ENCODE measurements around the gene ALB.
"Not testable (repeated sequence)": the region's sequence is repeated elsewhere in the genome, so short reads cannot be mapped to it uniquely, and the experiment has no call there.

ALB gene

DNA sequence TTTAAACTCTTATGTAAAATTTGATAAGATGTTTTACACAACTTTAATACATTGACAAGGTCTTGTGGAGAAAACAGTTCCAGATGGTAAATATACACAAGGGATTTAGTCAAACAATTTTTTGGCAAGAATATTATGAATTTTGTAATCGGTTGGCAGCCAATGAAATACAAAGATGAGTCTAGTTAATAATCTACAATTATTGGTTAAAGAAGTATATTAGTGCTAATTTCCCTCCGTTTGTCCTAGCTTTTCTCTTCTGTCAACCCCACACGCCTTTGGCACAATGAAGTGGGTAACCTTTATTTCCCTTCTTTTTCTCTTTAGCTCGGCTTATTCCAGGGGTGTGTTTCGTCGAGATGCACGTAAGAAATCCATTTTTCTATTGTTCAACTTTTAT is at the start of gene ALB:
Gene ALB (plus strand): TSS at position 246 of the 400 bp plus-strand sequence. CDS start 41 bp downstream, at position 287.
- no peaks in the 10 kb centered on the region for H3K9me3 Mint-ChIP-seq
- H3K4me1 Mint-ChIP-seq: no peaks in the 10 kb centered on the region
- H3K27me3 Mint-ChIP-seq (ENCODE audit: low read depth, poor library complexity): no peaks in the 10 kb centered on the region
- H3K27ac Mint-ChIP-seq: no peak within 1 kb of the TSS
- TF ChIP-seq, protein P1, sequence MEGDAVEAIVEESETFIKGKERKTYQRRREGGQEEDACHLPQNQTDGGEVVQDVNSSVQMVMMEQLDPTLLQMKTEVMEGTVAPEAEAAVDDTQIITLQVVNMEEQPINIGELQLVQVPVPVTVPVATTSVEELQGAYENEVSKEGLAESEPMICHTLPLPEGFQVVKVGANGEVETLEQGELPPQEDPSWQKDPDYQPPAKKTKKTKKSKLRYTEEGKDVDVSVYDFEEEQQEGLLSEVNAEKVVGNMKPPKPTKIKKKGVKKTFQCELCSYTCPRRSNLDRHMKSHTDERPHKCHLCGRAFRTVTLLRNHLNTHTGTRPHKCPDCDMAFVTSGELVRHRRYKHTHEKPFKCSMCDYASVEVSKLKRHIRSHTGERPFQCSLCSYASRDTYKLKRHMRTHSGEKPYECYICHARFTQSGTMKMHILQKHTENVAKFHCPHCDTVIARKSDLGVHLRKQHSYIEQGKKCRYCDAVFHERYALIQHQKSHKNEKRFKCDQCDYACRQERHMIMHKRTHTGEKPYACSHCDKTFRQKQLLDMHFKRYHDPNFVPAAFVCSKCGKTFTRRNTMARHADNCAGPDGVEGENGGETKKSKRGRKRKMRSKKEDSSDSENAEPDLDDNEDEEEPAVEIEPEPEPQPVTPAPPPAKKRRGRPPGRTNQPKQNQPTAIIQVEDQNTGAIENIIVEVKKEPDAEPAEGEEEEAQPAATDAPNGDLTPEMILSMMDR (IDR thresholded peaks at IDR 0.05): no peak
- DNase-seq: no peak
- no peaks in the 10 kb centered on the region for H3K36me3 Mint-ChIP-seq (ENCODE audit: low read depth)
- H3K4me3 Mint-ChIP-seq: no peak within 1 kb of the TSS

DNA sequence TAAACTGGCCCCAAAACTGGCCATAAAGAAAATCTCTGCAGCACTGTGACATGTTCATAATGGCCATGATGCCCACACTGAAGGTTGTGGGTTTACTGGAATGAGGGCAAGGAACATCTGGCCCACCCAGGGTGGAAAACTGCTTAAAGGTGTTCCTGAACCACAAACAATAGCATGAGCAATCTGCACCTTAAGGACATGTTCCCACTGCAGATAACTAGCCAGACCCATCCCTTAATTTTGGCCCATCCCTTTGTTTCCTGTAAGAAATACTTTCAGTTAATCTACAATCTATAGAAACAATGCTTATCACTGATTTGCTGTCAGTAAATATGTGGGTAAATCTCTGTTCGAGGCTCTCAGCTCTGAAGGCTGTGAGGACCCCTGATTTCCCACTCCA is 46.9 kb upstream of the ALB start:
- H3K4me3 Mint-ChIP-seq; H3K4me1 Mint-ChIP-seq; H3K27ac Mint-ChIP-seq; H3K27me3 Mint-ChIP-seq (ENCODE audit: low read depth, poor library complexity); H3K36me3 Mint-ChIP-seq (ENCODE audit: low read depth); DNase-seq: not testable (repeated sequence)
- H3K9me3 Mint-ChIP-seq: peaks cover 45% of the 10 kb centered on the region

DNA sequence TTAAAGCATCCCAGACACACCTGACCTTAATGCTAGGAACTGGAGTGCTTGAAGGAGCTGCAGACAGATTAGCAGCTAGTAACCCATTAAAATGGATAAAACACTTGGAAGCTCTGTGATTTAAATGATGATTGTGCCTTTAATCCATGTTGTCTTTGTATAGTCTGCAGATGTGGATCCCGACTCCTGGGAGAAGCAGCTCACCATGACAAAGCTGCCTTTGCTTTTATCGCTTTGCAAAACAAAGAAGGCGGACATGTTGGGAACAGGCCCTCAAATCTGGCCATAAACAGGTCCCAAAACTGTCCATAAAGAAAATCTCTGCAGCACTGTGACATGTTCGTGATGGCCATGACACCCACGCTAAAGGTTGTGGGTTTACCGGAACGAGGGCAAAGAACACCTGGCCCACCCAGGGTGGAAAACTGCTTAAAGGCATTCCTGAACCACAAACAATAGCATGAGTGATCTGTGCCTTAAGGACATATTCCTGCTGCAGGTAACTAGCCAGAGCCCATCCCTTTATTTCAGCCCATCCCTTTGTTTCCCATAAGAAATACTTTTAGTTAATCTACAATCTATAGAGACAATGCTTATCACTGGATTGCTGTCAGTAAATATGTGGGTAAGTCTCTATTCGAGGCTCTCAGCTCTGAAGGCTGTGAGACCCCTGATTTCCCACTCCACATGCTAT is 34.4 kb upstream of the ALB start:
- not testable (repeated sequence) for DNase-seq; H3K9me3 Mint-ChIP-seq; H3K4me1 Mint-ChIP-seq; H3K36me3 Mint-ChIP-seq (ENCODE audit: low read depth); H3K4me3 Mint-ChIP-seq; H3K27ac Mint-ChIP-seq; H3K27me3 Mint-ChIP-seq (ENCODE audit: low read depth, poor library complexity)

DNA sequence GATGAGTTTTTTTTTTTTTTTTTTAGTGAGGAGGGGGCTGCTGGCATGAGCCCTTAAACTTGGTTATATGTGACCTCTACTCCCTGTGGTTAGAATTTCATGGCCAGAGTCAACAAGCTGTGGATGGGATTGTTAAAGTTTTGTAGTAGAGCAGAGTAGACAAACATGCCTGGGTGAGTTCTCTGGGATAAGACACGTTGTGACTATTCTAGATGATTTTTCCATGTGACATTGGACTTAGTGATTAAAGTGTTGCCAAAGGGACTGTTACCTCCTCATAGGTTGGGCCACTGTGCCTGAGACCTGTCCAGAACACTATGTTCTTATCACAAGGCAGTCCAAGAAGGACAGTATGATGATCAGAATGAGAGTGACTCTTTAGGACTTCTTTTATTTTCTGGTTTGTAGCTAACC is 28.8 kb upstream of the ALB start:
- no peaks in the 10 kb centered on the region for H3K4me1 Mint-ChIP-seq
- H3K9me3 Mint-ChIP-seq: peaks cover 3% of the 10 kb centered on the region
- no peak overlapping the region for H3K4me3 Mint-ChIP-seq
- H3K27ac Mint-ChIP-seq: no peak overlapping the region
- TF ChIP-seq, protein P1 (IDR thresholded peaks at IDR 0.05): no peak
- H3K27me3 Mint-ChIP-seq (ENCODE audit: low read depth, poor library complexity): peaks cover 3% of the 10 kb centered on the region
- no peak for DNase-seq
- no peaks in the 10 kb centered on the region for H3K36me3 Mint-ChIP-seq (ENCODE audit: low read depth)

DNA sequence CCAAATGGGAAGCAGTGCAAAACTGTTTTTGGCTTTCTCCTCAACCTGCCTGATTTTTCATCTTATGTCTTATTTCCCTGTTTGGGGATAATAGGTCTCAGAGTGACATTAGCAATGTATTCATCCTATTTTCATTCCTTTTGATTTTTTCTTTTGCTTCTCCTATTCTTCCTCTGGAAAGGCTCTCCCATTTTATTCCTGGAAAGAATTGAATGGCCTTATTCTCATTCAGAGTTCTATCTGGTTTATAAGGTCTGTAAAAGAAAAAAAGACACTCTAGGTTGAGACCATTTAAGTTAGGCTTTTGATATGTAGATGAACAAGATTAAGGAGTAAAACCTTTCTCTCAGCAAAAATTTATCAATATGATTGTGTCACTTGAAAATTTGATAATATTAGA is 27.8 kb upstream of the ALB start:
- H3K27ac Mint-ChIP-seq: no peak overlapping the region
- no peaks in the 10 kb centered on the region for H3K4me1 Mint-ChIP-seq
- H3K4me3 Mint-ChIP-seq: no peak overlapping the region
- no peaks in the 10 kb centered on the region for H3K36me3 Mint-ChIP-seq (ENCODE audit: low read depth)
- DNase-seq: no peak
- H3K27me3 Mint-ChIP-seq (ENCODE audit: low read depth, poor library complexity): no peaks in the 10 kb centered on the region
- TF ChIP-seq, protein P1 (IDR thresholded peaks at IDR 0.05): no peak
- no peaks in the 10 kb centered on the region for H3K9me3 Mint-ChIP-seq

DNA sequence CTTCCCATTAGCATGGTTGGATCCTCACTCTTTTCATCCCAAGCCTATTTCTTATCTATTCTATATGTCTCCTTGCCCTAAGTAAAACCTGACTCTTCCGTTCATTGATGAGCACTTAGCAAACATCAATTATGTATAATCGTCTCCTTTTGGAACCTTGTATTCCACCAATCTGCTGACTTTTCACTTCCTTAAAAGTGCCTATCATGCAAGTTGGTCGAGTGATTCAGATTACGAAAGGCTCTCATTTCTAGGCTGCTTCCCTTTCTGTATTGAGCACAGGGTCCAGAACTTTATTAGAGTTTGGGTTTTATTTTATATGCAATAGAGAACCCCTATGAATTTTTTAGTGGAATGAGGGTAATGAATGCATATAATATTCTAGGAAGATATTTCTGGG is 27.1 kb upstream of the ALB start:
- no peaks in the 10 kb centered on the region for H3K27me3 Mint-ChIP-seq (ENCODE audit: low read depth, poor library complexity)
- DNase-seq: no peak
- H3K27ac Mint-ChIP-seq: no peak overlapping the region
- no peaks in the 10 kb centered on the region for H3K9me3 Mint-ChIP-seq
- H3K4me1 Mint-ChIP-seq: no peaks in the 10 kb centered on the region
- TF ChIP-seq, protein P1 (IDR thresholded peaks at IDR 0.05): no peak
- H3K4me3 Mint-ChIP-seq: no peak overlapping the region
- no peaks in the 10 kb centered on the region for H3K36me3 Mint-ChIP-seq (ENCODE audit: low read depth)

DNA sequence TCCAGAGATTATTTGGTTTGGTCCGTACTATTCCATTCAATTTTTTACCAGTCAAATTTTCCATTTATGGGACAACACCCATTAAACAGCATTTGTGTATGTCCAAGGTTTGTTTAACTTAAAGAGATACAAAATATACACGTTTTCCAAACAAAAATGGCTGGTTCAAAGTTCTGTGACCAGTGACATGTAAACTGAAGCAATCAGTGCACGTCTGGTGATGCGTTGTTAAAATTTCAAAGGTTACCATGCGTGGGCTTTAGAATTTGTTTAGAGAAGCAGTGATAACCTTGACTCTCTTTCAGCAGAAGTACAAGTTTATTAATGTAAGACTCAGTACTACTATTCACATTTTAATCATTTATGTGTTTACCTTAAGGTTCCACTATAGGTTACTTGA is 25.2 kb upstream of the ALB start:
- Mint-ChIP-seq H3K27me3 (ENCODE audit: low read depth, poor library complexity) (peaks cover 4% of the 10 kb centered on the region), H3K9me3 (no peaks in the 10 kb centered on the region), H3K27ac (no peak overlapping the region), H3K36me3 (ENCODE audit: low read depth) (no peaks in the 10 kb centered on the region), H3K4me3 (no peak overlapping the region), H3K4me1 (no peaks in the 10 kb centered on the region)
- DNase-seq: no peak
- TF ChIP-seq, protein P1 (IDR thresholded peaks at IDR 0.05): no peak
